Measurements from ENCODE around the gene RFX5.
A peak's percentile ranks its signal among the peaks of the same experiment; 100 is the strongest.
"Not testable (repeated sequence)": the region's sequence is repeated elsewhere in the genome, so short reads cannot be mapped to it uniquely, and the experiment has no call there.

Gene RFX5

DNA sequence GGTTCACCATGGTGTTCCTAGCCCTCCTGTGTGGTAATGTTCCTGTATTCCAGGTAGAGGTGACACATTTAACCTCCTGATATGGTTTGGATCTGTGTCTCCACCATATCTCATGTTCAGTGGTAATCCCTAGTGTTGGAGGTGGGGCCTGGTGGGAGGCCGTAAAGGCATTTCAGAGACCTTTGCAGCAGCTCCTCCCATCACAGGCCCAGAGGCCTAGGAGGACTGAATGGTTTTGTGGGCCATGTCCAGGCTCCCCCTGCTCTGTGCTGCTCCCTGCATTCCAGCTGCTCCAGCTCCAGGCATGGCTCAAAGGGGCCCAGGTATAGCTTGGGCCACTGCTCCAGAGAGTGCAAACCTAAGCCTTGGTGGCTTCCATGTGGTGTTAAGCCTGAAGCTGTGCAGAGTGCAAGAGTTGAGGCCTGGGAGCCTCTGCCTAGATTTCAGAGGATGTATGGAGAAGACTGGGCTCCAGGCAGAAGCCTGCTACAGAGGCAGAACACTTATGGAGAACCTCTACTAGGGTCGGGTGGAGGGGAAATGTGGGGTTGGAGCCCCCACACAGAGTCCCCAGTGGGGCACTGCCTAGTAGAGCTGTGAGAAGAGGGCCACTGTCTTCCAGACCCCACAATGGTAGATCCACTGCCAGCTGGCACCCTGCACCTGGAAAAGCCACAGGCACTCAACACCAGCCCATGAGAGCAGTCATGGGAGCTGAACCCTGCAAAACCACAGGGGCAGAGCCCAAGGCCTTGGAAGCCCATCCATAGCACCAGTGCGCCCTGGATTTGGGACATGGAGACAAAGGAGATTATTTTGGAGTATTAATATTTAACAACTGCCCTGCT, 15.5 kb upstream of the RFX5 start:
- DNase-seq (ENCODE audit: low spot score): no peak

DNA sequence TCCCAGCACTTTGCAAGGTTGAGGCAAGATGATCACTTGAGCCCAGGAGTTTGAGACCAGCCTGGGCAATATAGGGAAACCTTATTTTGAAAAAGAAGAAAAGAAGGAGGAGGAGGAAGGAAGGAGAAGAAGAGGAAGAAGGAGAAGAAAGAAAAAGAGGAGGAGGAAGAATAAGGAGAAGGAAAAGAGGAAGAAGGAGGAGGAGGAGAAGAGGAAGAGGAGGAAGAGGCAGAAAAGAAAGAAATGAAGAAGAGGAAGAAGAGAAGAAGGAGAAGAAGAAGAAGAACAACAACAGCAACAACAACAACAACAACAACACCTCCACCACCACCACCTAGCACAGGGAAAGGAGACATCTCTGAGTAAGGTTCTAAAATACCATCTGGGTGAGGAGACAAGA, 14.8 kb upstream of the RFX5 start:
- DNase-seq (ENCODE audit: low spot score): no peak

DNA sequence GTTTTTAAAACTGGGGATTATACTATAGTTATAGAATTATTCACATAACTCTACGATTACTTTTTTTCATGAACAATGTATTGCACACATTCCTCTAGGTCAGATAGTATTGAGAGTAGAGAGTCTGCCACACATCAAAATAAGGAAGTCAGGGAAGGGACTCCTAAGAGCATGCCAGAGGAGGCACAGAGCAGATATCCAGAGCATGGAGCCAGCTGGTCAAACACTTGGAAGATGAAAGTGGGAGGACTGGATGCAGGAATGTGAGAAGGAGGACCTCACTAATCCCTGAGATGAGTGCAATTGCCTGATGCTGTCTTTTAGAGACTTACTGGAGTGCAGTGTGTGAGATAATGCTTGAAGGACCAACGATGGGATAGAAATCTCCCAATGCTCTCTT, 9.6 kb upstream of the RFX5 start:
- no peak for DNase-seq (ENCODE audit: low spot score)

DNA sequence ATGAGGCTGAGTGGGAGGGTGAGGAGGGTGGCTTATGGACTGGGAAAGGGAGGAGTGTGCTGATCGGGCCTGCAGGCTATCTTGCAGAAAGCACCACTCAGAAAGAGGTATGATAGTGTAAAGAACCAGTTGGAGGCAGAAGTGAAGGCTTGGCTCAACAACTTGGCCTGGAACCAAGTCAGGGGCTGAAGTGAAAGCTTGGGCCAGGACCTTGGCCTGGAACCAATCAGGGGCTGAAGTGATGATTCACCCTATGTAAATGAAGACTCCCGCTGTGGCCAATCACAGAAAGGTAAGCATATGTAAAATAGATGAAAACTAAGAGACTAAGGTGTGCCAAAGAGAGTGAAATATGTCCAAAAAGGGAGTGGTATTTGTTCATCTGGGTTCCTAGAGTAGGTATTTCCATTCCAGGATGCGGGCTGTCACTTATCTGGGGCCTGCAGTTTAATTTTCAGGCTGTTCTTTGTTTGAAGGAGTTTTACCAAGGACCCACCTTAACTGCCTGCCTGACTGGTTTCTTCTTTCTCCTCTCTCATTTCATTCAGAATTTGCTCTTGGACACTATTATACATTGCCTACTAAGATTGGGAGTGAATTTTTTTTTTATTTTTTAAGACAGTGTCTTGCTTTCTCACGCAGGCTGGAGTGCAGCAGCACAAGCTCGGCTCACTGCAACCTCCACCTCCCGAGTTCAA, 5.1 kb upstream of the RFX5 start:
- peak; percentile 79 for DNase-seq (ENCODE audit: low spot score)

DNA sequence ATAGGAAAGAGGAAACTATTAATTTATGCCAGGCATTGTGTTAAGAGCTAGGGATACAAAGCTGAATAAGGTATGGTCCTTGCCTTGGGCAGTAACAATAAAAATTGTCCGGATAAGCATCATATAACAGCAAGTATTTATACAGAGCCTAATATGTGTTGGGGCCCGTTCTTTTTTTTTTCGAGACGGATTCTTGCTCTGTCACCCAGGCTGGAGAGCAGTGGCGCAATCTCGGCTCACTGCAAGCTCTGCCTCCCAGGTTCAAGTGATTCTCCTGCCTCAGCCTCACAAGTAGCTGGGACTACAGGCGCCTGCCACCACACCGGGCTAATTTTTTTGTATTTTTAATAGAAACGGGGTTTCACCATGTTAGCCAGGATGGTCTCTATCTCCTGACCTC, 3.3 kb upstream of the RFX5 start:
- not testable (repeated sequence) for DNase-seq (ENCODE audit: low spot score)

DNA sequence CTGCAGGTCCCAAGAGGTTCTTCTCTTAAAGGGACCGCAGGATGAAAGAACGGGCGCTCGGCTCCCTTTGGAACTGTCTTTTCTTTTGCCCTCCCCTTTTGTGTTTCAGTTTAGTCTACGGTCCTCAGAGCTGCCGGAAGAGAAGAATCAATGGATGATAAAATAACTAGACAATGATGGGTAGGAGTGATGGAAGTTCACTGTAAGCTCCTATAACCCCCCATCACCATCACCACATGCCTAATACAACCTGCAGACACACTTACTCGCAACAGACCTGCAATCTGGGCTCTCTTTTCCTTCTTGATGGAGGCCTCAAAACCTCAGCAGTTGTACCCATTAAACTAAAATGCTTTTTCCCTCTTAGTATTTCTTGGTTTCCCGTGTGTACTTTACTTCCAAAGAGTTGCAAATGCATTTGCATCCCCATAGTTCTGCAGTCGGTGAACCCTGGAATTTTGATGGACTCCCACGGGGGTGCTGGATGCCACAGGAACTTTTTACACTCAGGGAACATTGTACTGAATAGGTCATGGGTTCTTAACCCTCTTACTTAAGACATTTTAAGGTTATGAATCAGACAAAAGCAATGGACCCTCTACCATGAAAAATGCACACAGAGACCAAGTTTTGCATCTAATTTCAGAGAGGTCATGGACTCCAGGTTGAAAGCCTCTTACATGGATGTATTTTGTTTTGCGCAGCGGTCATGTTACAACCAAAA, 633 bp upstream of the RFX5 start:
- DNase-seq (ENCODE audit: low spot score): no peak

DNA sequence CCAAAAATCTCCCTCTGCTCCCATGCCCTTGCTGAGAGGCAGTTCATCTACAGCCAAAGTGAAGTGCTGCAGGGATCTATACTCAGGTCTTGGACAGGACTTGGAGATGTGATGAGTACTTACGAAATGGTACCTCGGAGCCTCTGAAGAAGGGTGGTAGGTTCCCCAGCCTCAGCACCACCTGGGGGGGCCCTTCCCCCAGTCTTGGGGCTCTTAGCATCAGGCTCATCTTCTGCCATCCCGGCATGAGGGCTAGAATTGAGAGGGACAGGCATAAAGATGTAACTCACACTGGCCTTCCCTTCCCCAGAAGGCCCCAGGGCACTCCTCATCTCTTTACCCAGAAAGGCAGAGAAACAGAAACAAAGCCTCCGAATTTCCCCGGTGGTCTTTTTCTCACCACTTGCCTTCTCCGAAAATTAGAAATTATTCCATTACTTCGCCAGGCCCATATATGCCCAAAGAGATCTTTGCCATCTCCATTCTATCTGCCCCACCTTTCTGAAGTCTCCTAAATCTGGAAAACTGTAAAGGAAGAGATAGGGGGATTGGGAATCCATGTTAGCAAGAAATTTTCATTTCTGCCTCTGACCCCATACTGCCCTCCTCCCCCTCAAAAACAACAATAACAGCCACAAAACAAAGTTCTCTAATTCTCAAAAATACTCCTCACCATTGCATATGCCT, 827 bp downstream of the RFX5 start:
- peak; percentile 35 for DNase-seq (ENCODE audit: low spot score)

DNA sequence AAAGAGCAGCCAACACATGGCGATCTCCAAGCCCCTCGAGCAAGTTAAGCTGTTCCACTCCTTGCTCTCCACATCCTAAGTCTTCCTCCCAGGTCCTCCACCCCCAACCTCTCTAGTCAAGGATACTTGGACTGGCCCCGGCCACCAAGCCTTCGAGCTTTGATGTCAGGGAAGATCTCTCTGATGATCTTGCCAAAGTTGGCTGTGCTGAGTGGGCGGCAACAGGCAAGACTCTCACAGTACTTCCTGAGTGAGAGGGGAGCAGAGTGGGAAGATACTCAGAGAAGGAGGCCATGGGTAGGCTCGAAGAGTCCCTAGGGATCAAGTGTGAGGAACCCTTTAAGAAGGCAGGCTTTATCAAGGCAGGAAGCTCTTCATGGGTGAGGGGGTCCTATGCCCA, 2.8 kb downstream of the RFX5 start:
- no peak for DNase-seq (ENCODE audit: low spot score)

DNA sequence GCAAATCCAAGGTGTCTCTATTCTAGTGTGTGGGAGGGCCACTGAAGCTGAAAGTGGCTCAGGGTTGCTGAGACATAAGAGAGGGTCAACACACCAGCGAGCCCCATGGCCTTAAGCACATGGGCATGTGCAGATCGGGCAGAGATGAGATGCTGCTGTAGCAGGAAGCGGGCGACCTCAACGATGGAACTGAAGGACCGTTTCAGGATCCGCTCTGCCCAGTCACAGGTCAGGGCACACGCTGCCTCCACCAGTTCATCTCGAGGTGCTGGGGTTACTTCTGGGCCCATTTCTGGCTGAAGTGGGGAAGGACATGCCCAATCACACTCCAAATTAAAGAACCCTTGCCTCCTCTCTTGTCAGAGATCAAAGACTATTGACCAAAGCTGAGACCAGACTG, 3.5 kb downstream of the RFX5 start:
- DNase-seq (ENCODE audit: low spot score): no peak

DNA sequence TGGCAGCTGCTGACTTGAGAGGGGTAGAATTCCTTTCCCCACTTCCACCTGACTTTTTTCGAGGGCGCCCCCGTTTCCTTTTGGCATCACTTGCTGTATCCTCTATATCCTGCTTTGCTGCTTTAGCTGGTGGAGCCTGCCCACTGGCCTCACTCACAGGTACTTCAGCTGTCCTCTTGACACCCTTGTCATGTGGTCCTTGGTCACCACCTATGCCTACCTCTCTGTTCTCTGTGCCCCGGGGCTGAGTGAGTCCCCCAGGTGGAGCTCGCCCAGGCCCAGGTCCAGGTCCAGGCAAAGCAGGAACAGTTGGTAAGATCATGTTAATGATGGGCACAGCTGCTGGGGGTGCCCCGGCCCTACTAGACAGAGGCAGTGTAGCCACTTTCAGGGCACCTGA, 4.5 kb downstream of the RFX5 start:
- no peak for DNase-seq (ENCODE audit: low spot score)

DNA sequence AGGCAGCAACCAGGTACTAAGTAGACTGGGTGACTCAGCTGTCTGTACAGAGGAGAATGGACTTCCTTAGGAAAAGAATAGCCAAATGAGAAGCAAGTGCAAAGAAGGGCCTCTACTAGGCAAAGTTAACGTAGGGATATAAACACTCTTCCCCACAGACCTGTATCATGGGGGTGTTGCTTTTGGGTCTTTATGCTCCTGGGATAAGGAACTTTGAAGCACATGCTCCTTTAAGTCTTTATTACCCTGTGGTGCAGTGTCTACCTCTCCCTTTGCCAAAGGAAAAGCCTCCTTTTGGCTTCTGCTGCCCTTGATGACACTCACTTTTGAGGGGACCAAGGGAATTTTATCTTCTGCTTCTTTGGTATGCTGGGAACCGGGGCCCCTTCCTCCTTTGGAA, 5.0 kb downstream of the RFX5 start:
- DNase-seq (ENCODE audit: low spot score): no peak

DNA sequence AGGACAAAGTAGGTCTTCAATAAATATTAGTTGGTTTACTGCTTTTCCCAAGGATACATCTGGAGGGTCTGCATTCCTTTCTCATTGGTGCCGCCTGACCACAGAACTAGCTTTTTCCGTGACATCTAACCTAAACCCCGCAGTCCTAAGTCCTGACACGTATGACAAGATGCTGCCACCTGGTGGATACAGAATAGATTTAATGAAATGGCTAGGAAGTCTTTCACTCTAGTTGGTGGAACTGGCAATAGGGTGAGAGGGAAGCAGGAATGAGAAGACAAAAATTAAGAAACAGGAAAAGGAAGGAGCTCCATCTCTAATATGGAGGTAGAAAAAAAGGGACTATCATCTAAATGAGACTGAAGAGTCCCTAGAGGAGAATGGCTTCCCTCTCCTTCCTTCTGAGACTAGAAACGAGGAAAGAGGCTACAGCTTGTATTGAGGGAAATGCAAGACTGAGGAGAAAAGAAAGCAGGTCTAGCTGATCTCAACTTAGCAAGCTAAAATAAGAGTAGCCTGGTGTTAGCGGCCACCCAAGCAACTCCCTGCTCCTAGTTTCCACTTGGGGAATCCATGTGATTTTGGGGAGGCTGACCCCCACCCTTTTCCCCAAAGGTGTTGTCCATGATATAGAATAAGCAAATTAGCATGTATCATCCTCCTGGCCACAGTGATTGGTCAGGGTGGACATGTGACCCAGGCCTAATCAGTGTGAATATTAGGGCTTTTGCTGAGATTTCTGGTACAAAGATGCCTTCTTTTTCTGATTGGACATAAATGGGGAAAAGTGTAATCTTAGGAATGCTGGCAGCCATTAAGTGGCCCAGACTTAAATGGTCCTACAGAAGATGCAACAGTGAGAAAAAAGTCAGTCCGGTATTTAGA, 5.9 kb downstream of the RFX5 start:
- DNase-seq (ENCODE audit: low spot score): peak; percentile 93

DNA sequence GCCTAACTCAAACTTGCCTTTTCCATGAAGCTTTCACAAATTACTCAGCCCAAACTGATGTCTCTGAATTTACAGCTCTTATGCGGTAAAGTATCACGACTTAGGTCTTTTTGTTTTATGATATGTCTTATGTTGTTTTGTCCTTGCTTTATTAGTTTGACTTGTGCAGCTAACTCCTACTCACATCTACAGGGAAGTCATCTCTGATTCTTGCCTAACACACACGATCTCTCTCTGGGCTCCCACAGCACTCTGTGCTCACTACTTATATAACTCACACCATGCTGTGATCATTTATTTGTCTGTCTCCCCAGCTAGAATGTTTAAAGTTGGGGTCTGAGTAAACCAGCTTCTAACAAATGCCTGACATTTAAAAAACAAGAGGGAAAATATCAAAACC, 10.5 kb downstream of the RFX5 start:
- peak; percentile 4 for DNase-seq (ENCODE audit: low spot score)

DNA sequence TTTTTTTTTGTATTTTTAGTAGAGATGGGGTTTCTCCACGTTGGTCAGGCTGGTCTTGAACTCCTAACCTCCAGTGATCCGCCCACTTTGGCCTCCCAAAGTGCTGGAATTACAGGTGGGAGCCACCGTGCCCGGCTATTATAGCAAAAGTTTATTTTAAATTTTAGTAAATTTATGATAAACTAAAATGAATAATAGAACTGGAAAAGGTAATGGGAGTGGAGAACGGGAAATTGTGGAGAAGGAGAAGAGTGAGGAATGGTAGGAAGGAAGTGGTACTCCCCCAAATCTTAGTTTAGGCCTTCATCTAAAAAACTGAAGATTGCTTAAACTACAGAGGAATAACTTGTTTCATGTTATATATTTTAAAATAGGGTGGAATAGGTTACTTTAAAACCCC, 12.2 kb downstream of the RFX5 start:
- DNase-seq (ENCODE audit: low spot score): no peak

DNA sequence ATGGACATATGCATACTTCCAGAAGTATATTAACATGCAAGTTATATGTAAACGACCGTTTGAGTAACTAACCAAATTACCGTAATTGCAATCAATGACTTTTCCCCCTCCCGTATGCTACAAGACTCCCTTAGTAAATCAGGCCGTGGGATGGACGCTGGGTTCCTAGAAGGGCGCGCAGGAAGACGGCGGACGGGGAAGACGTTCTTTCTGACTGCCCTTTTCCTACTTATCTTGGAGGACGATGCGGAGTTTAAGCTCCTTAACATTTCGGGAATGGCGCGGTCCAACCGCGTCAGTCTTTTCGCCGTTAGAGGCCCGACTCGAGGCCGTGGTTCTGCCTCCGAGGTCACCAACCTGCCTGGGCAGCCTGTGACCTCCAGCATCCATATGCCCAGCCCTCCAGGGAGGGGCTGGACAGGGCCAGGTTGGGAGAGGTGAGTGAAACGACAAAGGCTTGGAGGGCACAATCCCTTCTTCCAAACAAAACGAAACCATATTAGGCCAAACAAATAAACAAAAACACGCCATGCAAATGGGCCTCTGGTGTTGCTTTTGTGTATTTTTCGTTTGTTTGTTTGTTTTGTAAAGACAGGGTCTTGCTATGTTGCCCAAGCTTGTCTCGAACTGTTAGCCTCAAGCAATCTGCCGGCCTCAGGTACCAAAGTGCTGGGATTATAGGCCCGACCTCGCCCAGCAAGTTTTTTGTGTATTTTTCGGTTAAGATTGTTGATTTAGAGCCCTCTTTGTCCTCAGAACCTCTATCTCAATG, 19.0 kb downstream of the RFX5 start:
- DNase-seq (ENCODE audit: low spot score): no peak

DNA sequence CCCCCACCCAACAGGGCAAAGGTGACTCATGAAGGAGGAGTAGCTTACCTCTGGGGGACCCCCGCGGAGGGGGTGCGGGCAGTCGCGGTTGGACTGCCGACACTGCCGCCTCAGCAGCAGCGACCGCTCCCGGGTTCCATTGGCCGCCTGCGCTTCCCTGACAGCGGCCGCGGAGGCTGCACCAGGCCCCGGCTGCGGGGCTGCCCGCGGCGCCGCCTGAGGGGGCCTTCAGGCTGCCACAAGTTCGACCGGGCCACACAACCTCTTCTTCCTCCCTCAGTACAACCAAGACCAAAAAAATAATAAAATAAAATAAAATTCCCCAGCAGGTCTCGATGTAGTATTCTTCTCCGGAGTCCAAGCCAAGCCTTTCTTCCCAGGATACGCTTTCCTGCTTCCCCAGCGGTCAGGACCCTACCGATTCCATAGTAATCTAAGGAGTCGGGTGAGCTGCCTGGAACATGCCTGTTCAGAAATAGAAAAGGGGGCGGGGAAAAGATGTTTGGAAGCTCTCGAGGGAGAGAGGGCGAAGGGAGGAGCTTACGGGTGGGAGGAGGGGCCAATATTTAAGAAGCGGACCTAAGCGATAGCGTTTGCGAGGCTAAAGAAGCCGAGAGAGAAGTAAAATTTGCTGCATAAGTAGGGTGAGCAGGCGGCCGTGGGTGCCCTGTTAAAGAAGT, 19.7 kb downstream of the RFX5 start, which contains the start of gene PI4KB:
PI4KB (minus strand) TSS at position 194 of the 680 bp plus-strand sequence. CDS start 10,935 bp downstream, outside the sequence.
- peak; percentile 98 for DNase-seq (ENCODE audit: low spot score)

DNA sequence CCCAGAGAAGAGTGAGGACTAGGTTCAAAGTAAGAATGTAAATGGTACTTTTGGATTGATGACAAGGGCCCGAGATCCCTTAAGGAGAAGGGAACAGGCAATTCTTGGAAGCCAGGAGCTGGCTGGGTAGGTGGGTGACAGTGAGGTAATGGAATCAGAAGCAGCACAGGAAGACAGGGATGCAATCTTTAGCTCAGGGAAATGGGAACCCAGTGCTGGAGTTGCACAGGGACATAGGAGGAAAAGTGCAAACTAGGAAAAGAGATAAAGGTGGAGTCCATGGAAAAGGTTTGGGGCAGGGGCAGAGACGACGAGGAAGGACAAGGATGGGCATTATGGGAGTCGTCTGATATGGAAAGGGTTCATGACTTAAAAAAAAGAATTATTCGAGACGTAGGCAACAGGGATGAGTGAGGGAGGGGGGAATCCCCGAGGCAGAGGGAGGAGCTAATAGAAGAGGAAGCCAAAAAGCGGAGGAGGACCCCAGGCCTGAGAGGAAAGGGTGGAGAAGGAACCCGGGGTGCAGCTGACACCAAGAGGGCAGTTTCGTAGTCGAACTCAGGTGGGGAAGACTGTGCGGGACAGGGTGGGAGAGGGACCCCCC, 20.3 kb downstream of the RFX5 start:
- DNase-seq (ENCODE audit: low spot score): peak; percentile 76

DNA sequence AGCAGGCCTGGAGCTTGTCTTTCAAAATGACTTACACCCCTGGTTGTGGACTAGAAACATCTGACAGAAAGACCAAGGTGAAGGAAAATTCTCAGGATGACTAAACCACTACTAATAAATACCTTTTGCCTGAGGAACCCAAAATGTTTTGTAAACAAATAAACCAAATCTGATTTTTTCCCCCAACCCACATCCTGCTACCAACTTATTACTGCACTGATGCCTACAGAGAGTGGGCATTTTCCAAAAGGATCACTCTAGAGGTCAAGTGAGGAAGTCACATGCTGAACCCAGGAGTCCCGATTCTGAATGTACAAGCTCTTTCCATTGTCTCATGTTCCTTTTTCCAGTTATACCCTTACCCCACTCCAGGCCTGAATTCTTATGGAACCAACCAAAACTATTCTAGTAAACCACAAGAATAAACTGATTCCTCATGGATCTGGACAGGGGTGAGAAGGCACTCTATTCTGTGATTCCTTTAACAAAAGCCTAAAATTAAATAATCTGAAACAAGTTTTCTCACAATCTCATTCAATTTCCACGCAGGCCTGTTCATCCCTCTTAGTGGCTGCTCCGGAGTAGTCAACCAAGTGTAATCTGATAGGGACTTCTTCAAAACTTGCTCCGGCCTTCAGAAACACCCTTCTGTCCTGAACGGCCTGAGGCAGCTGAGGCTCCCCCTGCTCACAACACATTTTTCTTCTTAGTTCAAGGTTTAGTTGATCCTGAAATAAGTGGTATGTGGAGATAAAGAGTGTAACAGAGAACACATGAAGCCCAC, 21.2 kb downstream of the RFX5 start:
- DNase-seq (ENCODE audit: low spot score): peak; percentile 24

DNA sequence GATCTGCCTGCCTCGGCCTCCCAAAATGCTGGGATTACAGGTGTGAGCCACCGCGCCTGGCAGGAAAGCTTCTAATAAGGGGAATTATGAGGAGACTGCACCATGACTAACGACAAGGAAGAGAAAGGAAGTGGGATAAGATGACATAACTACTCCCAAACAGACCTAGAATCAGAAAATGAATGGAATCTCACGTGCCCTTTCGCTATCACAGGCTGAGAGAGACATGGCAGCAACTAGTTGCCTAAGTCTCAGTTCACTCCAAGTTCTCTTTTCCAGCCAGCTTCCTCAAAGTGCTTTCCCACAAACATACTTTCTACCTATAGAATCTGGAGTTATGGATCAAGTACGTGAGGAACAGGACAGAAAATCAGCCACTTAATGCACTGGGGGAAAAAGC, 21.8 kb downstream of the RFX5 start:
- DNase-seq (ENCODE audit: low spot score): no peak

Measured in hematopoietic multipotent progenitor cell treated with erythropoietin and hydrocortisone succinate and interleukin-3 and kit ligand, for 17 days (in vitro differentiated cells).